ENCODE measurements around the gene HMGN1.
"Not testable (repeated sequence)": the region's sequence is repeated elsewhere in the genome, so short reads cannot be mapped to it uniquely, and the experiment has no call there.

The HMGN1 gene

GRCh38 chr21:39348355-39349210, at the start of gene HMGN1:
TSS of gene HMGN1 (minus strand) at chr21:39349088. CDS start at chr21:39348917, 171 bp downstream.
- peak; percentile 72 for DNase-seq (ENCODE audit: low read depth)
- peak within 1 kb of the TSS; percentile 85 for H3K4me3 ChIP-seq (ENCODE audit: low read depth, low read length)

GRCh38 chr21:39397646-39398385, 48.9 kb upstream of the HMGN1 start:
- DNase-seq (ENCODE audit: low read depth), result no peak
- no peak overlapping the region for H3K4me3 ChIP-seq (ENCODE audit: low read depth, low read length)

GRCh38 chr21:39392981-39393380, 44.1 kb upstream of the HMGN1 start:
- no peak overlapping the region for H3K4me3 ChIP-seq (ENCODE audit: low read depth, low read length)
- no peak for DNase-seq (ENCODE audit: low read depth)

- DNase-seq (ENCODE audit: low read depth), result no peak
- no peak overlapping the region for H3K4me3 ChIP-seq (ENCODE audit: low read depth, low read length)
Measured at GRCh38 chr21:39390212-39390765, 41.4 kb upstream of the HMGN1 start.

- H3K4me3 ChIP-seq (ENCODE audit: low read depth, low read length), result peak overlapping the region; percentile 53
Measured at GRCh38 chr21:39388811-39389155, 39.9 kb upstream of the HMGN1 start.

GRCh38 chr21:39388038-39388810, 39.3 kb upstream of the HMGN1 start:
- peak overlapping the region; percentile 53 for H3K4me3 ChIP-seq (ENCODE audit: low read depth, low read length)
- DNase-seq (ENCODE audit: low read depth), result peak; percentile 30

More at GRCh38 chr21:39388811-39389155, 39.9 kb upstream of the HMGN1 start:
- DNase-seq (ENCODE audit: low read depth), result no peak

- H3K4me3 ChIP-seq (ENCODE audit: low read depth, low read length), result peak overlapping the region; percentile 53
Measured at GRCh38 chr21:39387461-39388037, 38.7 kb upstream of the HMGN1 start.

GRCh38 chr21:39386899-39387298, 38.0 kb upstream of the HMGN1 start:
- DNase-seq (ENCODE audit: low read depth), result no peak
- no peak overlapping the region for H3K4me3 ChIP-seq (ENCODE audit: low read depth, low read length)

More at GRCh38 chr21:39387461-39388037, 38.7 kb upstream of the HMGN1 start:
- DNase-seq (ENCODE audit: low read depth), result peak; percentile 56

- H3K4me3 ChIP-seq (ENCODE audit: low read depth, low read length), result peak overlapping the region; percentile 49
- no peak for DNase-seq (ENCODE audit: low read depth)
Measured at GRCh38 chr21:39386194-39386593, 37.3 kb upstream of the HMGN1 start.

- DNase-seq (ENCODE audit: low read depth), result peak; percentile 40
- peak overlapping the region; percentile 49 for H3K4me3 ChIP-seq (ENCODE audit: low read depth, low read length)
Measured at GRCh38 chr21:39385299-39386145, 36.6 kb upstream of the HMGN1 start.

- no peak for DNase-seq (ENCODE audit: low read depth)
Measured at GRCh38 chr21:39384674-39385298, 35.9 kb upstream of the HMGN1 start.

GRCh38 chr21:39382096-39382495, 33.2 kb upstream of the HMGN1 start:
- DNase-seq (ENCODE audit: low read depth), result not testable (repeated sequence)

More at GRCh38 chr21:39384674-39385298, 35.9 kb upstream of the HMGN1 start:
- no peak overlapping the region for H3K4me3 ChIP-seq (ENCODE audit: low read depth, low read length)

GRCh38 chr21:39381009-39381408, 32.1 kb upstream of the HMGN1 start:
- peak overlapping the region; percentile 87 for H3K4me3 ChIP-seq (ENCODE audit: low read depth, low read length)
- DNase-seq (ENCODE audit: low read depth), result no peak

More at GRCh38 chr21:39382096-39382495, 33.2 kb upstream of the HMGN1 start:
- H3K4me3 ChIP-seq (ENCODE audit: low read depth, low read length), result not testable (repeated sequence)

- H3K4me3 ChIP-seq (ENCODE audit: low read depth, low read length), result peak overlapping the region; percentile 87
- DNase-seq (ENCODE audit: low read depth), result peak; percentile 89
Measured at GRCh38 chr21:39379986-39380891, 31.4 kb upstream of the HMGN1 start.

GRCh38 chr21:39377444-39378050, 28.7 kb upstream of the HMGN1 start:
- no peak for DNase-seq (ENCODE audit: low read depth)

GRCh38 chr21:39375446-39375845, 26.6 kb upstream of the HMGN1 start:
- no peak overlapping the region for H3K4me3 ChIP-seq (ENCODE audit: low read depth, low read length)
- no peak for DNase-seq (ENCODE audit: low read depth)

More at GRCh38 chr21:39377444-39378050, 28.7 kb upstream of the HMGN1 start:
- H3K4me3 ChIP-seq (ENCODE audit: low read depth, low read length), result no peak overlapping the region

Data from skeletal muscle cell (primary cell).